Non-pigmented ciliary epithelial cell (primary cell): Measurements from ENCODE around the gene ZNF556.

ENCODE experiments used
- DNase-seq: peaks from one replicate; pipeline ENCODE4 v3.0.0-alpha.2; 2010; ENCODE audit warnings: low read depth

Gene ZNF556

DNA sequence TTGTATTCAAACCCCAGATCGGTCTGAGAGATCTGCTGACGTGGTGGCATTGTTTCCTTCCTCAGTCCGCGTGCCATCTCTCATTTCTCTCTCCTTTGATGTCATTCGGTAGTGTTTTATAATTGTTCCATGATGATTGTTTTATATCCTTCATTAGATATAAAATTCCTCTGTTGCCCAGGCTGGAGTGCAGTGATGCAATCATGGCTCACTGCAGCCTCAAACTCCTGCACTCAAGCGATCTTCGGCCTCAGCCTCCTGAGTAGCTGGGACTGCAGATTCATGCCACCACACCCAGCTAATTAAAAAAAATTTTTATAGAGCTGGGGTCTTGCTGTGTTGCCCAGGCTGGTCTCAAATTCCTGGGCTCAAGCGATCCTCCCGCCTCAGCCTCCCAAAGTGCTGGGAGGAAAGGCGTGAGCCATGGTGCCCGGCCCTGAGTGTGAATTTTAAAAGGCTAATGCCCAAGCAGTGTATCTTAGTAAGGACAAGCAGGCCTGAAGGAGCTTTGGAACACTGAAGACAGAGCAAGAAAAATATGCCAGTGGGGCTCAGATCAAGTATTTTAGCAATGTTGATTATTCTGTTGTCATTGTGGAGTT, 38.9 kb downstream of the ZNF556 start:
- no peak for DNase-seq

DNA sequence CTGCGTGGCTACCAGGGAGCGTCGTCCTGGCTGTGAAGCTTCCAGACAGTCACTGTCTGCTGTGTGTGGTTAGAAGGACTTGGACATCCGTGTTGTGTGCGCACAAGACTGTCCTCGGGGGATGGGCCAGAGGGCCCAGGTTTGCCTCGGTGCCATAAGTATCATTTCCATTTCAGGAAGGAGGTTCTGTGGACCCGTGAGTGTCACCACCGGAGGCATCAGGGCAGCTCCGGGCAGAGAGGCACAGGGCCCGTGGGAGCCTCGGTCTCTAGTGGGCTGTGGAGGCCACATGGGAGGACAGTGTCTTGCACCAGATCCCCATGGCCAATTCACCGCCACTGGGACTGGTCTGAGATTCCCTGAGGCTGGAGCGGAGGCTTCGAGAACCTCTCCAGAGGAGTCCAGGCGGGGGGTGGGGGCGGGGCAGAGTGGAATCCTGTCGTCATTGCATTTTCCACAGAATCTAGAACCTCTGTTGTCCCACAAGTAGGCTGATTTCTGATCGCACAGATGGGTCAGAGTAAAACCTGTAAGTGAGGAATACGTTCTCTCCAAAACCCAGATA, 39.6 kb downstream of the ZNF556 start:
- no peak for DNase-seq

DNA sequence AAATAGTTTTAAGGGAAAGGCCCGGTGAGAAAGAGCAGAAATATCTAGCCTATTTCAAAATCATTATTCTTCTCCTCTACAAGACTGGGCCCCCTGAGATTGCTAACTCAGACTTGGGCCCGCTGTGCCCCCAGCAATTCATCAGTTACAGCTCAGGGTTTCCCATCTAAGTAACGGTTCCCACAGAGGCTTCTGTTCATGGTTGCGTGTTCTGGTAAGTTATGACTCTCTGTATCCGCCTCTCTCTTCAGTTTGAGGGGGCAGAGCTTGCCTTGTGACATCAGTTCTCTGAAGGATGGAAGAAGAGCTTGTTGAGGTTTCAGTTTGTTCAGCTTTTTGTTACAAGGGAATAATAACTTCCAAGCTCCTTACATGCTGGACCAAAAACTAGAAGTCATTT, 45.2 kb downstream of the ZNF556 start:
- DNase-seq, result no peak

DNA sequence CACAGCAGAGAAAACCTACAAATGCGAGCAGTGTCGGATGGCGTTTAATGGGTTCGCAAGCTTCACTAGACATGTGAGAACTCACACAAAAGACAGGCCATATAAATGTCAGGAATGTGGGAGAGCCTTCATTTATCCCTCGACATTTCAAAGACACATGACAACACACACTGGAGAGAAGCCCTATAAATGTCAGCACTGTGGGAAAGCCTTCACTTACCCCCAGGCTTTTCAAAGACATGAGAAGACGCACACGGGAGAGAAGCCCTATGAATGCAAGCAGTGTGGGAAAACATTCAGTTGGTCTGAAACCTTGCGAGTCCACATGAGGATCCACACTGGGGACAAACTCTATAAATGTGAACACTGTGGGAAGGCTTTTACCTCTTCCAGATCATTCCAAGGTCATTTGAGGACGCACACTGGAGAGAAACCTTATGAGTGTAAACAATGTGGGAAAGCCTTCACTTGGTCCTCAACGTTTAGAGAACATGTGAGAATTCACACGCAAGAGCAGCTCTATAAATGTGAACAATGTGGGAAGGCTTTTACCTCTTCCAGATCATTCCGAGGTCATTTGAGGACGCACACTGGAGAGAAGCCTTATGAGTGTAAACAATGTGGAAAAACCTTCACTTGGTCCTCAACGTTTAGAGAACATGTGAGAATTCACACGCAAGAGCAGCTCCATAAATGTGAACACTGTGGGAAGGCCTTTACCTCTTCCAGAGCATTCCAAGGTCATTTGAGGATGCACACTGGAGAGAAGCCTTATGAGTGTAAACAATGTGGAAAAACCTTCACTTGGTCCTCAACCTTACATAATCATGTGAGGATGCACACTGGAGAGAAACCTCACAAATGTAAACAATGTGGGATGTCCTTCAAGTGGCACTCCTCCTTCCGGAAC, 50.4 kb downstream of the ZNF556 start:
- DNase-seq, result no peak

GRCh38 chr19:2922987-2923386, 55.9 kb downstream of the ZNF556 start:
- DNase-seq, result no peak

DNA sequence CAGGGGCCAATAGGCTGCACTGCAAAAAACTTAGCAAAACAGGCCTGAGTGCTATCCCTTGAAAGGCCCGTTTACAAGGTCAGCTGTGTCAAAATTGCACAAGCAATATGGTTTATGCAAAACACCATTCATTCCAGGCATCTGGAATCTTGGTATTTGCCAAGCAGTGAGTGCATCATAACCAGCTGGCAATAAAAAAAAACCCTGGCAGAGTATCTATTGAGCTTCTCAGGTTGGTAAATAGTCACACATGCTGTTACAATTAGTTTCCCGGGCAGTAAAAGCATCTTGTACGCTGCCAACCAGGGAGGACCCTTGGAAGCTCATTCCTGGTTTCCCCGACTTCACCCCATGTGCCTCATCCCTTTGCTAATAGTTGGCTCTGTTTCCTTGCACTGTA, 56.4 kb downstream of the ZNF556 start:
- DNase-seq, result no peak

GRCh38 chr19:2926341-2927031, 59.4 kb downstream of the ZNF556 start:
- DNase-seq, result no peak

- DNase-seq, result no peak
Measured at GRCh38 chr19:2927032-2927430, 59.9 kb downstream of the ZNF556 start.
